T-helper 2 cell treated with Interferon-gamma antibody and Interleukin-4, amounts not matched to agents 100 ng/mL and 5 ng/mL, for 36 hours (primary cell): ENCODE data around the gene IL20. TPM values are rescaled to one million over a fixed set of nuclear protein-coding genes. Genes with fewer than 3 reads are reported as not detected.

Source experiments
- total RNA-seq: library from RNA; stranded (reverse); gene quantifications from 2 replicates; pipeline ENCODE4 v1.2.3, GENCODE V29; 2022

The IL20 gene
- total RNA-seq, 1 donor from 2014 or later = not detected

Other genes starting within 250 kb of the IL20 start
- 7.1 and 7.9 TPM in 2 replicates for gene DYRK3, start 230.1 kb upstream of the IL20 start, total RNA-seq
- 71.4 and 73.3 TPM in 2 replicates for gene MAPKAPK2, start 180.7 kb upstream of the IL20 start, total RNA-seq
- 0.95 TPM in 1 of 2 replicates, not detected in the other for gene IL19, start 94.8 kb upstream of the IL20 start, total RNA-seq
- 1.00 and 2.6 TPM in 2 replicates for gene IL10, start 93.1 kb upstream of the IL20 start, total RNA-seq
- 0.32 and 0.77 TPM in 2 replicates for gene IL24, start 31.8 kb downstream of the IL20 start, total RNA-seq
- 75.8 and 77.6 TPM in 2 replicates for gene FCMR, start 56.3 kb downstream of the IL20 start, total RNA-seq
- gene PIGR, start 80.8 kb downstream of the IL20 start, total RNA-seq = not detected in 2 replicates
- gene FCAMR, start 104.8 kb downstream of the IL20 start, total RNA-seq = 0.07 TPM in 2 replicates
- gene C1orf116, start 167.1 kb downstream of the IL20 start, total RNA-seq = not detected in 2 replicates
- gene YOD1, start 185.6 kb downstream of the IL20 start, total RNA-seq = 7.4 and 7.5 TPM in 2 replicates
- 1.2 and 1.6 TPM in 2 replicates for gene PFKFB2, start 187.7 kb downstream of the IL20 start, total RNA-seq
- 0.57 and 1.1 TPM in 2 replicates for gene C4BPB, start 223.2 kb downstream of the IL20 start, total RNA-seq
- not detected in 2 replicates for gene C4BPA, start 238.6 kb downstream of the IL20 start, total RNA-seq